ENCODE results near the gene MAG. TPM values are rescaled to one million over a fixed set of nuclear protein-coding genes. Genes with fewer than 3 reads are reported as not detected.
A peak's percentile ranks its signal among the peaks of the same experiment; 100 is the strongest.

MAG gene
- total and polyA plus RNA-seq, 10 of the 15 experiments (the other 5 are each of a cell fraction or from before 2014, with no cell fraction given): 0.03 to 0.82 (median 0.17) TPM; not detected in 2

DNA sequence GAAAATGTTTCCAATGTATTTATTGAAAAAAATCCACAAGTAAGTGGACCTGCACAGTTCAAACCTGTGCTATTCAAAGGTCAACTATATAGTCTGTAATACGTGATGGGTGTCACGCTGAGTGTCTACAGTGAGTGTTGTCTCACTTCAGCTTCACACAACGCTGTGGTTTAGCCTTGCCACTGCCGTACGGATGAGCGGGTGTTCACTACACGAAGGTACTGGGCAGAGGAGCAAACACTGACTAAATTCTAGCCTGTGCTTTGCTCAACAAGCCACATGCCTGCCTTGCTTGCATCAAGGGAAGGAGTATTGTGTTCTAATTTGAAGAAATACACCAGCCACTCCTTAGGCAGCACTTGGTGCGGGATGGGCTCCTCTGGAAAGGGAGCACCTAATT is 62.9 kb downstream of the MAG start (continued):
- TF ChIP-seq, protein P1, sequence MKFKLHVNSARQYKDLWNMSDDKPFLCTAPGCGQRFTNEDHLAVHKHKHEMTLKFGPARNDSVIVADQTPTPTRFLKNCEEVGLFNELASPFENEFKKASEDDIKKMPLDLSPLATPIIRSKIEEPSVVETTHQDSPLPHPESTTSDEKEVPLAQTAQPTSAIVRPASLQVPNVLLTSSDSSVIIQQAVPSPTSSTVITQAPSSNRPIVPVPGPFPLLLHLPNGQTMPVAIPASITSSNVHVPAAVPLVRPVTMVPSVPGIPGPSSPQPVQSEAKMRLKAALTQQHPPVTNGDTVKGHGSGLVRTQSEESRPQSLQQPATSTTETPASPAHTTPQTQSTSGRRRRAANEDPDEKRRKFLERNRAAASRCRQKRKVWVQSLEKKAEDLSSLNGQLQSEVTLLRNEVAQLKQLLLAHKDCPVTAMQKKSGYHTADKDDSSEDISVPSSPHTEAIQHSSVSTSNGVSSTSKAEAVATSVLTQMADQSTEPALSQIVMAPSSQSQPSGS (IDR thresholded peaks at IDR 0.05; ENCODE audit: low read length): no peak
- peak; percentile 57; the same call in 1 of the 2 replicates for TF ChIP-seq EED (IDR thresholded peaks at IDR 0.05; ENCODE audit: low read depth)
- TF ChIP-seq, protein P2, sequence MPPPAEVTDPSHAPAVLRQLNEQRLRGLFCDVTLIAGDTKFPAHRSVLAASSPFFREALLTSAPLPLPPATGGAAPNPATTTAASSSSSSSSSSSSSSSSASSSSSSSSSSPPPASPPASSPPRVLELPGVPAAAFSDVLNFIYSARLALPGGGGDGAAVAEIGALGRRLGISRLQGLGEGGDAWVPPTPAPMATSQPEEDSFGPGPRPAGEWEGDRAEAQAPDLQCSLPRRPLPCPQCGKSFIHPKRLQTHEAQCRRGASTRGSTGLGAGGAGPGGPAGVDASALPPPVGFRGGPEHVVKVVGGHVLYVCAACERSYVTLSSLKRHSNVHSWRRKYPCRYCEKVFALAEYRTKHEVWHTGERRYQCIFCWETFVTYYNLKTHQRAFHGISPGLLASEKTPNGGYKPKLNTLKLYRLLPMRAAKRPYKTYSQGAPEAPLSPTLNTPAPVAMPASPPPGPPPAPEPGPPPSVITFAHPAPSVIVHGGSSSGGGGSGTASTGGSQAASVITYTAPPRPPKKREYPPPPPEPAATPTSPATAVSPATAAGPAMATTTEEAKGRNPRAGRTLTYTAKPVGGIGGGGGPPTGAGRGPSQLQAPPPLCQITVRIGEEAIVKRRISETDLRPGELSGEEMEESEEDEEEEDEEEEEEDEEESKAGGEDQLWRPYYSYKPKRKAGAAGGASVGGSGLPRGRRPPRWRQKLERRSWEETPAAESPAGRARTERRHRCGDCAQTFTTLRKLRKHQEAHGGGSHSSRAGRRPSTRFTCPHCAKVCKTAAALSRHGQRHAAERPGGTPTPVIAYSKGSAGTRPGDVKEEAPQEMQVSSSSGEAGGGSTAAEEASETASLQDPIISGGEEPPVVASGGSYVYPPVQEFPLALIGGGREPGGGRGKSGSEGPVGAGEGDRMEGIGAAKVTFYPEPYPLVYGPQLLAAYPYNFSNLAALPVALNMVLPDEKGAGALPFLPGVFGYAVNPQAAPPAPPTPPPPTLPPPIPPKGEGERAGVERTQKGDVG (CRISPR knock-in tag; IDR thresholded peaks at IDR 0.05): no peak
- TF ChIP-seq MEF2B (IDR thresholded peaks at IDR 0.05; ENCODE audit: partially characterized antibody, poor library complexity, severe bottlenecking): peak; percentile 31
- TF ChIP-seq, protein P3, sequence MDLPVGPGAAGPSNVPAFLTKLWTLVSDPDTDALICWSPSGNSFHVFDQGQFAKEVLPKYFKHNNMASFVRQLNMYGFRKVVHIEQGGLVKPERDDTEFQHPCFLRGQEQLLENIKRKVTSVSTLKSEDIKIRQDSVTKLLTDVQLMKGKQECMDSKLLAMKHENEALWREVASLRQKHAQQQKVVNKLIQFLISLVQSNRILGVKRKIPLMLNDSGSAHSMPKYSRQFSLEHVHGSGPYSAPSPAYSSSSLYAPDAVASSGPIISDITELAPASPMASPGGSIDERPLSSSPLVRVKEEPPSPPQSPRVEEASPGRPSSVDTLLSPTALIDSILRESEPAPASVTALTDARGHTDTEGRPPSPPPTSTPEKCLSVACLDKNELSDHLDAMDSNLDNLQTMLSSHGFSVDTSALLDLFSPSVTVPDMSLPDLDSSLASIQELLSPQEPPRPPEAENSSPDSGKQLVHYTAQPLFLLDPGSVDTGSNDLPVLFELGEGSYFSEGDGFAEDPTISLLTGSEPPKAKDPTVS (IDR thresholded peaks at IDR 0.05; ENCODE audit: low read depth, low read length): no peak
- peak; percentile 79 for TF ChIP-seq NR2F1 (conservative IDR thresholded peaks at IDR 0.05)

Data from GM12878 (cell line).